ENCODE data around the gene VAX1.
A peak's percentile ranks its signal among the peaks of the same experiment; 100 is the strongest.
"Not testable (repeated sequence)": the region's sequence is repeated elsewhere in the genome, so short reads cannot be mapped to it uniquely, and the experiment has no call there.

The VAX1 gene

DNA sequence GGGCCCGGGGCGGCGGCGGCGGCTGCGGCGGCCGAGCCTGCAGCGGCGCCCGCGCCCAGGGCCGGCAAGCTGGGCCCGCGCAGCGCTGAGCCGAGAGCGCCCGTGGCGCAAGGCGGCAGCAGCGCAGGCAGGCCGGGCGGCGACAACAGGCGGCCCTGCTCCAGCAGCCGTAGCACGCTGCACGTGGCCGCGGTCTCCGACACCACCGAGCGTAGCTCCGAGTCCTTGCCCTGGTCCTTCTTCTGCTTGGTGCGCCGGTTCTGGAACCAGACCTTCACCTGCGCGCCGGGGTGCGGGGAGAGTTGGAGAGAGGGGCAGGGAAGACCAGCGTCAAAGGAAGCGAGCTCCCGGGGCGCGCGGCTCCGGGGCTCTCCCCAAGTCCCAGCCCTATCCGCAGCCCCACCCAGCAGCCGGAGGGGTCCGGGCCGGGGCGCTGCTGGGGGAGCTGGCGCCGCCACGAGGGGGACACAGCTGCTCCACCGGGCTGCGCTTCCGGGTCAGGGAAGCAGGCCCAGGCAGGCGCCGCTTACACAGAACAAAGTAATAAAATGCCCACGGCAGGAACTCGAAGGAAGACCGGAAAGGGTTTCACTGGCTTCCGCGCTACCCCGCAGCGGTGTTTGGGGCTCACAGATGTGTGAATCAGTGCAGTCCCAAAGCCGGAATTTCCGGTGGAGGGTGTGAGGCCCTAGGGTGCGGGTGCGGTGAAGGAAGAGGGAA, 3.6 kb downstream of the VAX1 start:
- no peak for DNase-seq (ENCODE audit: low spot score)

- DNase-seq (ENCODE audit: low spot score), result no peak
Measured at GRCh38 chr10:117134056-117134305, 4.1 kb downstream of the VAX1 start.

DNA sequence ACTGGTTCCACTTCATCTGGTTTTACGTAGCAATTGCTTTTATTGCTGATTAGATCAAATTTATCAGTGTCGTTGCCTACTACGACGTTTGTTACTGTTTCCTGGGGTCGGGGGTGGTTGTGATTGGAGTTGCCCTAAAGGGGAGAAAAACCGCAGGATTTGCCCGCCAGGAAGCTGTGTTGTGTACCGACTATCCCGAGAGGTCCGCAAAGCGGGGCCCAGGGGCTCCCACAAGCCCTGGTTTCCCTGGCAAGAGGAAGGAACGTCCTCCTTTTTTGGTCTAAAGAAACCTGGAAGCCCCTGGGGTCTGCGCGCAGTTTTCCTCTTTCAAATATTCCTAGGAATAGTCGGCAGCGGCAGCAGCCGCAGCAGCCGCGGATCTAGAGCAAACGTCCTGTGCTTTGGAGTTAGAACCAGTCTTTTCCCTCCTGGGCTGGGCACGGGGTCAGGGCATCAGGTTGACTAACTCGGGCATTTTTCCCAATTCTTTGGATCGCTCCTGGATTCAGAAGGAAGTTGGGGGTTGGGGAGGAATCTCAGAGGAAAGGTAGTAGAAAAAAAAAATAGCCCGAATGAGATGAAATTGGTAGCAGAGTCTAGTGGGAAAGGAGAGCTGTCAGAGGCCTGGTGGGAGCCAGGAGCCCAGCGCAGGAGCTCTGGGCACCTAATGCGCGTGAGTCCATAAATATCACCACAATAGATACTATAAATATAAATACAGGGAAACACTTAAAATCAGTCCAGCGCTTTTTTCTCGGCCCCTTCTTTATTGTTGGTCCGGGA, 4.6 kb downstream of the VAX1 start:
- DNase-seq (ENCODE audit: low spot score), result no peak

- no peak for DNase-seq (ENCODE audit: low spot score)
Measured at GRCh38 chr10:117132751-117133231, 5.3 kb downstream of the VAX1 start.

- DNase-seq (ENCODE audit: low spot score), result no peak
Measured at GRCh38 chr10:117131376-117132327, 6.4 kb downstream of the VAX1 start.

- DNase-seq (ENCODE audit: low spot score), result no peak
Measured at GRCh38 chr10:117130862-117131375, 7.2 kb downstream of the VAX1 start.

DNA sequence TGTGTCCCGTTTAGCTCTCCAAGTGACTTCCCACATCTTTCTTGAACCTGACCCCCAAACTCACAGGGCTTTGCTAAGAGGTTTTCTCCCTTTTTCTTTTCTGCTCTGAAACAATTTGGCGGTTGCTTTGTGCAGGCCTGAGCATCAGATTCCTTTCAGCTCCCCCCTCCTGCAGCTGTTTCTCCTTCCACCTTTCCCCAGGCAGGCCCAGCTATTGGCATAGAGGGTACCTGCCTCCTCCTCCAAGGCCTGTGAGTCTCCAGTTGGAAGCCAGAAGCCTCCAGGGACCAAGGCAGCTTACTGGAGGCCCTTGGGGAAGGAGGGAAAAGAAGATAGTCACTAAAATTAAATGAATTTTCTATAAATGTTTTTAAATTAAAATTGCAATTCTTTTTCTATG, 7.7 kb downstream of the VAX1 start:
- no peak for DNase-seq (ENCODE audit: low spot score)

- not testable (repeated sequence) for DNase-seq (ENCODE audit: low spot score)
Measured at GRCh38 chr10:117126645-117127044, 11.4 kb downstream of the VAX1 start.

- no peak for DNase-seq (ENCODE audit: low spot score)
Measured at GRCh38 chr10:117126034-117126433, 12.0 kb downstream of the VAX1 start.

GRCh38 chr10:117112220-117112619, 25.9 kb downstream of the VAX1 start:
- peak; percentile 43 for DNase-seq (ENCODE audit: low spot score)

GRCh38 chr10:117107238-117107637, 30.8 kb downstream of the VAX1 start:
- no peak for DNase-seq (ENCODE audit: low spot score)

DNA sequence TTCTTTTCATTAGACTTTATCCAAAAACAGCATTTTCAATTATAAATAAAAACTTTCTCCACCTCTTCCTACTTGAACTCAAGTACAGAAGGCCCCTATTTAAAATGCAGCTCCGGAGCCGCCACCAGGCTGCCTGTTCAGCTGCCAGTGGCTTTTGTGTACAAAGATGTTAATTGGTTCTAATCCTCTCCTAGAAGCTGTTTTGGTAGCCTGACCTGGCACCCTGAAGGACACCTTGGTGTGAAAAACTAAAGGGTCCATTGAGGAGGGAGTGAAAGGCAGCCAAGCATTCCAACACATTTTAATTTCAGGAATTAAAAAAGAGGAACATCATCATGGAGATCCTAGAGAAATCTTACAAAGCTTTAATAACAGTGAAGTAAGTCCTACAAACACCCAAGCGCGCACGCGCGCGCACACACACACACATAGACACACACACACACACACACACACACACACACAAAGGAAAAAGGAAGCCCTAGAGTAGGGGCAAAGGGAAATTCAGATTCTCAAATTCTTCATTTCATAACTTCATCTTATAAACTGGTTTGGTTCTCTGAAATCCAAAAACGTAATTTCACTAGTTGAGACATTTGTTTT, 41.4 kb downstream of the VAX1 start:
- DNase-seq (ENCODE audit: low spot score), result no peak

DNA sequence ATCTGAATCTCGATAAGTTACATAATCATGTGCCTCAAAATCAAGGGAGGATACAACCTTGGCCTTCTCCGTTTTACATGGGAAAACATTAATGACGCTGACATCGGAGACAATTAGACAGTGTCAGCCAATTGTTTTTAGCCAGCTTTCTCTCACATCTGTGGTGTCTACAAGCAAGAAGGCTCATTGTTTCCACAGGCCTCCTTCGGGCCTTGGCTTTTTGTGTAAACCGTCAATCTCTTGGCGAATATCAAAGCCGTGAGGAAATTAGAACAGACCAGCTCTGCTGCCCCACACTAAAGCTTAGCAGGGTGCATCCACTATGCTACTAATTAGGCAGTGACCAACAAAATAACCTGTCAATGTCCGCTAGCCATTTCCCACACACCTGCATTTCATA, 43.2 kb downstream of the VAX1 start:
- DNase-seq (ENCODE audit: low spot score), result no peak

DNA sequence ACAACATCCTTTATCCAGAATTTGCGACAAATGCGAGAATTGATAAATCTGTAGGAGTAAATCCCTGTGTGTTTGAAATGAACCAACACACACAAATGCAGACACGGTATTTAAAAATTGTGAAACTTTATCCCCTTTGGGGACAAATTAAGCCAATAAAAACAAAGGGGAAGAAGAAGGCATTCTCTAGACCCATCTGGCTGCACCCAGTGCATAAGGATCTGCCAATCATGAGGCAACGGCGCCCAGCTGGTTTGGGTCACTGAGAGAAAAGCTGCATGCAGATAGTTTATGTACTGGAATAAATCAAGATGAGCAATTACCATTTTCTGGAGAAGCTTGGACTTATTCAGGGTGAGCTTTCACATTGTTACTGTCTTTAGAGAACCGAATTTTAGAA, 45.7 kb downstream of the VAX1 start:
- DNase-seq (ENCODE audit: low spot score), result no peak

- no peak for DNase-seq (ENCODE audit: low spot score)
Measured at GRCh38 chr10:117090834-117091233, 47.2 kb downstream of the VAX1 start.

GRCh38 chr10:117087521-117087920, 50.5 kb downstream of the VAX1 start:
- DNase-seq (ENCODE audit: low spot score), result no peak

GRCh38 chr10:117086546-117086945, 51.5 kb downstream of the VAX1 start:
- no peak for DNase-seq (ENCODE audit: low spot score)

DNA sequence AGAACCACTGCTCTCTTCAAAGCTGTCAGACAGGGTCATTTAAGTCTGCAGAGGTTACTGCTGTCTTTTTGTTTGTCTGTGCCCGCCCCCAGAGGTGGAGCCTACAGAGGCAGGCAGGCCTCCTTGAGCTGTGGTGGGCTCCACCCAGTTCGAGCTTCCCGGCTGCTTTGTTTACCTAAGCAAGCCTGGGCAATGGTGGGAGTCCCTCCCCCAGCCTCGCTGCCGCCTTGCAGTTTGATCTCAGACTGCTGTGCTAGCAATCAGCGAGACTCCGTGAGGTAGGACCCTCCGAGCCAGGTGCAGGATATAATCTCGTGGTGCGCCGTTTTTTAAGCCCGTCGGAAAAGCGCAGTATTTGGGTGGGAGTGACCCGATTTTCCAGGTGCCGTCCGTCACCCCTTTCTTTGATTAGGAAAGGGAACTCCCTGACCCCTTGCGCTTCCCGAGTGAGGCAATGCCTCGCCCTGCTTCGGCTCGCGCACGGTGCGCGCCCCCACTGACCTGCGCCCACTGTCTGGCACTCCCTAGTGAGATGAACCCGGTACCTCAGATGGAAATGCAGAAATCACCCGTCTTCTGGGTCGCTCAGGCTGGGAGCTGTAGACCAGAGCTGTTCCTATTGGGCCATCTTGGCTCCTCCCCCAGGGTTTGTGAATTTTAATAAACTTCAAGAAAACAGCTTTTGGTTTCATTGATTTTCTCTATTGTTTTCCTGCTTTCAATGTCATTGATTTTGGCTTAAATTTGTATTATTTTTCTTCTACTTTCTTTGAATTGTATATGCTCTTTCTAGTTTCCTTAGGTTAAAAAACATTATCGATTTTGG, 53.4 kb downstream of the VAX1 start:
- not testable (repeated sequence) for DNase-seq (ENCODE audit: low spot score)

Data from RKO (cell line).